ENCODE data around the gene DEFB123. TPM values are rescaled to one million over a fixed set of nuclear protein-coding genes. Genes with fewer than 3 reads are reported as not detected.

Gene DEFB123
- not detected for total RNA-seq

GRCh38 chr20:31440012-31440659, at the start of gene DEFB123:
Gene DEFB123 (plus strand): TSS chr20:31440632. CDS start chr20:31440699, 67 bp downstream.
- DNase-seq (ENCODE audit: extremely low spot score in 2 of 2): no peak
- Histone ChIP-seq H3K27ac (no peak within 1 kb of the TSS), H3K36me3 (no peaks in the 10 kb centered on the region), H3K4me1 (no peaks in the 10 kb centered on the region), H3K9me3 (no peaks in the 10 kb centered on the region), H3K4me3 (no peak within 1 kb of the TSS), H3K27me3 (no peaks in the 10 kb centered on the region)
- TF ChIP-seq POLR2A (IDR thresholded peaks at IDR 0.05): no peak
- TF ChIP-seq, protein P1, sequence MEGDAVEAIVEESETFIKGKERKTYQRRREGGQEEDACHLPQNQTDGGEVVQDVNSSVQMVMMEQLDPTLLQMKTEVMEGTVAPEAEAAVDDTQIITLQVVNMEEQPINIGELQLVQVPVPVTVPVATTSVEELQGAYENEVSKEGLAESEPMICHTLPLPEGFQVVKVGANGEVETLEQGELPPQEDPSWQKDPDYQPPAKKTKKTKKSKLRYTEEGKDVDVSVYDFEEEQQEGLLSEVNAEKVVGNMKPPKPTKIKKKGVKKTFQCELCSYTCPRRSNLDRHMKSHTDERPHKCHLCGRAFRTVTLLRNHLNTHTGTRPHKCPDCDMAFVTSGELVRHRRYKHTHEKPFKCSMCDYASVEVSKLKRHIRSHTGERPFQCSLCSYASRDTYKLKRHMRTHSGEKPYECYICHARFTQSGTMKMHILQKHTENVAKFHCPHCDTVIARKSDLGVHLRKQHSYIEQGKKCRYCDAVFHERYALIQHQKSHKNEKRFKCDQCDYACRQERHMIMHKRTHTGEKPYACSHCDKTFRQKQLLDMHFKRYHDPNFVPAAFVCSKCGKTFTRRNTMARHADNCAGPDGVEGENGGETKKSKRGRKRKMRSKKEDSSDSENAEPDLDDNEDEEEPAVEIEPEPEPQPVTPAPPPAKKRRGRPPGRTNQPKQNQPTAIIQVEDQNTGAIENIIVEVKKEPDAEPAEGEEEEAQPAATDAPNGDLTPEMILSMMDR (IDR thresholded peaks at IDR 0.05): no peak
- no peak for TF ChIP-seq POLR2AphosphoS5 (IDR thresholded peaks at IDR 0.05; ENCODE audit: insufficient read depth in 1 of 2, low read depth in 1 of 2)
- intact Hi-C loops (cut with DNase I): no loop called here

- Histone ChIP-seq H3K4me3 (no peak overlapping the region), H3K9me3 (no peaks in the 10 kb centered on the region), H3K27me3 (no peaks in the 10 kb centered on the region), H3K36me3 (no peaks in the 10 kb centered on the region), H3K27ac (no peak overlapping the region), H3K4me1 (no peaks in the 10 kb centered on the region)
- no peak for TF ChIP-seq POLR2AphosphoS5 (IDR thresholded peaks at IDR 0.05; ENCODE audit: insufficient read depth in 1 of 2, low read depth in 1 of 2)
- TF ChIP-seq, protein P1 (IDR thresholded peaks at IDR 0.05): no peak
- no peak for TF ChIP-seq POLR2A (IDR thresholded peaks at IDR 0.05)
- no peak for DNase-seq (ENCODE audit: extremely low spot score in 2 of 2)
- intact Hi-C loops (cut with DNase I): no loop called here
Measured at GRCh38 chr20:31392836-31393235, 47.6 kb upstream of the DEFB123 start.

GRCh38 chr20:31394900-31395299, 45.5 kb upstream of the DEFB123 start:
- no peaks in the 10 kb centered on the region for H3K4me1 ChIP-seq
- intact Hi-C loops (cut with DNase I): no loop called here
- no peak overlapping the region for H3K27ac ChIP-seq
- no peak overlapping the region for H3K4me3 ChIP-seq
- H3K9me3 ChIP-seq: no peaks in the 10 kb centered on the region
- H3K27me3 ChIP-seq: no peaks in the 10 kb centered on the region
- no peak for DNase-seq (ENCODE audit: extremely low spot score in 2 of 2)
- no peak for TF ChIP-seq POLR2AphosphoS5 (IDR thresholded peaks at IDR 0.05; ENCODE audit: insufficient read depth in 1 of 2, low read depth in 1 of 2)
- TF ChIP-seq, protein P1 (IDR thresholded peaks at IDR 0.05): no peak
- TF ChIP-seq POLR2A (IDR thresholded peaks at IDR 0.05): no peak
- H3K36me3 ChIP-seq: no peaks in the 10 kb centered on the region

GRCh38 chr20:31403886-31404285, 36.5 kb upstream of the DEFB123 start:
- Histone ChIP-seq H3K4me1 (no peaks in the 10 kb centered on the region), H3K27ac (no peak overlapping the region), H3K4me3 (no peak overlapping the region), H3K36me3 (no peaks in the 10 kb centered on the region), H3K27me3 (no peaks in the 10 kb centered on the region), H3K9me3 (no peaks in the 10 kb centered on the region)
- TF ChIP-seq, protein P1 (IDR thresholded peaks at IDR 0.05): no peak
- no peak for TF ChIP-seq POLR2A (IDR thresholded peaks at IDR 0.05)
- no peak for DNase-seq (ENCODE audit: extremely low spot score in 2 of 2)
- intact Hi-C loops (cut with DNase I): no loop called here

- H3K4me3 ChIP-seq: no peak within 1 kb of the TSS
- no peaks in the 10 kb centered on the region for H3K4me1 ChIP-seq
- DNase-seq (ENCODE audit: extremely low spot score in 2 of 2): no peak
- no peak within 1 kb of the TSS for H3K27ac ChIP-seq
- H3K9me3 ChIP-seq: no peaks in the 10 kb centered on the region
- H3K27me3 ChIP-seq: no peaks in the 10 kb centered on the region
- intact Hi-C loops (cut with DNase I): no loop called here
- H3K36me3 ChIP-seq: no peaks in the 10 kb centered on the region
- TF ChIP-seq POLR2AphosphoS5 (IDR thresholded peaks at IDR 0.05; ENCODE audit: insufficient read depth in 1 of 2, low read depth in 1 of 2) (no peak), POLR2A (IDR thresholded peaks at IDR 0.05) (no peak)
- TF ChIP-seq, protein P1 (IDR thresholded peaks at IDR 0.05): no peak
Measured at GRCh38 chr20:31406115-31406514, 34.3 kb upstream of the DEFB123 start, which contains the start of gene DEFB121. Gene DEFB121 (minus strand): TSS chr20:31406215. CDS start chr20:31406152, 63 bp downstream.

Data from vagina (tissue), 2 donors.